Left ventricle myocardium superior (tissue), 1 donor: ENCODE results near the gene SVOPL. TPM values are rescaled to one million over a fixed set of nuclear protein-coding genes. Genes with fewer than 3 reads are reported as not detected.

Experiments used
- ATAC-seq: fragments of 200-7000 bp; cut with Tn5 transposase; one replicate; pipeline ENCODE4 v1.9.1; 2020; ENCODE audit warnings: mild to moderate bottlenecking, moderate library complexity
- DNase-seq: peaks from one replicate; pipeline ENCODE4 v3.0.0-alpha.2; 2020
- intact Hi-C: fragments of 100-400 bp; cut with micrococcal nuclease; formaldehyde crosslinking; loops from one replicate; pipeline ENCODE4 v1.11.0; 2022
- total RNA-seq: library from RNA; stranded (reverse); fragmentation: NEBNext Ultra II Directional; extraction: Animal tissue kit (Norgen Biotek cat#: 25700); gene quantifications from one replicate; pipeline ENCODE4 v1.2.1, GENCODE V29; 2021
- donor health status: DM: no; HTN: yes; CAD: no; lungs with severe emphysema.

Gene SVOPL
- total RNA-seq, 1 donor from 2014 or later: not detected

- DNase-seq (no peak), ATAC-seq (no peak)
- intact Hi-C loops: no loop called here
Observed at GRCh38 chr7:138545123-138545522, 156.0 kb downstream of the SVOPL start.

Other genes starting within 250 kb of the SVOPL start
- 18.8 TPM for gene TRIM24, start 241.1 kb downstream of the SVOPL start, total RNA-seq
- not detected for gene TMEM213, start 96.6 kb upstream of the SVOPL start, total RNA-seq
- gene ATP6V0A4, start 96.8 kb upstream of the SVOPL start, total RNA-seq: not detected